Spleen (tissue), 11 donors: ENCODE measurements around the gene COMMD4. TPM values are rescaled to one million over a fixed set of nuclear protein-coding genes. Genes with fewer than 3 reads are reported as not detected.
"Not testable (repeated sequence)": the region's sequence is repeated elsewhere in the genome, so short reads cannot be mapped to it uniquely, and the experiment has no call there.

Source experiments
- DNase-seq: peaks from one replicate; pipeline ENCODE4 v3.0.0-alpha.2; 2020
- H3K27ac ChIP-seq, 8 donors: fragments of 200-600 bp; sonication (generic) in 7 of 8; 1 replicate in 4 of 8; 2 replicates in 4 of 8; pipeline versions ENCODE4 v1.5.0 to v1.8.0; 2016 to 2021; ENCODE audit warnings: inconsistent platforms in 4 of 8, mild to moderate bottlenecking in 4 of 8, moderate library complexity in 1 of 8
- H3K27me3 ChIP-seq, 7 donors: fragments of 200-600 bp; sonication (generic) in 6 of 7; replicated peaks in 1 of 7; 1 replicate in 4 of 7; 2 replicates in 3 of 7; pipeline versions ENCODE4 v1.5.0 to v1.8.0; 2016 to 2021; ENCODE audit warnings: inconsistent platforms in 3 of 7, mild to moderate bottlenecking in 1 of 7
- H3K36me3 ChIP-seq, 6 donors: fragments of 200-600 bp; sonication (generic) in 5 of 6; 1 replicate in 4 of 6; 2 replicates in 2 of 6; pipeline versions ENCODE4 v1.5.0 to v1.8.0; 2016 to 2021; ENCODE audit warnings: inconsistent platforms in 2 of 6
- H3K4me1 ChIP-seq, 6 donors: fragments of 200-600 bp; sonication (generic) in 5 of 6; 1 replicate in 3 of 6; 2 replicates in 3 of 6; pipeline versions ENCODE4 v1.5.0 to v1.8.0; 2016 to 2021; ENCODE audit warnings: inconsistent platforms in 3 of 6
- H3K4me3 ChIP-seq, 8 donors: fragments of 200-600 bp; sonication (generic) in 7 of 8; 1 replicate in 4 of 8; 2 replicates in 4 of 8; pipeline versions ENCODE4 v1.5.0 to v1.8.0; 2016 to 2021; ENCODE audit warnings: inconsistent platforms in 4 of 8, mild to moderate bottlenecking in 4 of 8, moderate library complexity in 2 of 8
- H3K9me3 ChIP-seq, 8 donors: fragments of 200-600 bp; sonication (generic) in 7 of 8; 1 replicate in 4 of 8; 2 replicates in 4 of 8; pipeline versions ENCODE4 v1.5.0 to v1.8.0; 2016 to 2021; ENCODE audit warnings: inconsistent platforms in 4 of 8
- POLR2A ChIP-seq, 3 donors: fragments of 450-650 bp; IDR thresholded peaks; one replicate each; pipeline ENCODE4 v1.5.1; 2017; ENCODE audit warnings: antibody characterized with exemption in 3 of 3, mild to moderate bottlenecking in 1 of 3
- POLR2AphosphoS5 ChIP-seq, 3 donors: sonication (generic); formaldehyde crosslinking; IDR thresholded peaks; one replicate each; pipeline ENCODE4 v1.5.1; 2017; ENCODE audit warnings: antibody characterized with exemption in 3 of 3
- WGBS, 5 donors: extraction: QIAGEN DNeasy Blood & Tissue Kit in 3 of 5; methylation state at CpG; one replicate each; pipeline versions ENCODE4 v1.1.5 to v1.1.7; 2013 to 2018; 5-methylcytosine and 5-hydroxymethylcytosine counted together
- intact Hi-C: fragments of 100-400 bp; cut with DNase I; formaldehyde crosslinking; loops from one replicate; pipeline ENCODE4 v1.15.0; 2023; ENCODE audit warnings: low total_unique reads
- polyA plus RNA-seq, 3 donors: library from polyadenylated mRNA; stranded (reverse); fragments of 200-250 nt; gene quantifications; one replicate each; pipeline ENCODE4 v1.2.1, GENCODE V29; 2013
- total RNA-seq, 7 donors: library from RNA; depleted of rRNA in 3 of 7; stranded (reverse); fragments of >200 nt in 3 of 7; fragmentation: NEBNext Ultra II Directional in 4 of 7; extraction: Animal tissue kit (Norgen Biotek cat#: 25700) in 4 of 7; gene quantifications; one replicate each; pipeline versions ENCODE4 v1.1.0 to v1.2.1, GENCODE V29; 2016 to 2021
- TF ChIP-seq, protein P1 (sequence below), 11 experiments: fragments of 200-600 bp in 7 of 11; fragments of 450-650 bp in 4 of 11; sonication (generic) in 4 of 11; IDR thresholded peaks in 8 of 11; conservative IDR thresholded peaks in 3 of 11; 1 replicate in 7 of 11; 2 replicates in 4 of 11; pipeline versions ENCODE4 v1.4.0 to v1.8.0; 2016 to 2021; ENCODE audit warnings: antibody characterized with exemption in 11 of 11, inconsistent platforms in 4 of 11, mild to moderate bottlenecking in 1 of 11
- donor health status: healthy with polysubstance abuse.
- donor health status: DM: no; HTN: no; CAD: no; lungs with moderate emphysema.
- donor health status: DM: no; HTN: no; CAD: no.
- donor health status: Bipolar disorder and iron deficiency.
- donor health status: healthy.
- donor health status: DM: no; HTN: no; CAD: no.
- donor health status: DM: yes; HTN: yes; CAD: no.

COMMD4 gene
- total and polyA plus RNA-seq, 10 donors = 47.0 to 116 (median 70.3) TPM

DNA sequence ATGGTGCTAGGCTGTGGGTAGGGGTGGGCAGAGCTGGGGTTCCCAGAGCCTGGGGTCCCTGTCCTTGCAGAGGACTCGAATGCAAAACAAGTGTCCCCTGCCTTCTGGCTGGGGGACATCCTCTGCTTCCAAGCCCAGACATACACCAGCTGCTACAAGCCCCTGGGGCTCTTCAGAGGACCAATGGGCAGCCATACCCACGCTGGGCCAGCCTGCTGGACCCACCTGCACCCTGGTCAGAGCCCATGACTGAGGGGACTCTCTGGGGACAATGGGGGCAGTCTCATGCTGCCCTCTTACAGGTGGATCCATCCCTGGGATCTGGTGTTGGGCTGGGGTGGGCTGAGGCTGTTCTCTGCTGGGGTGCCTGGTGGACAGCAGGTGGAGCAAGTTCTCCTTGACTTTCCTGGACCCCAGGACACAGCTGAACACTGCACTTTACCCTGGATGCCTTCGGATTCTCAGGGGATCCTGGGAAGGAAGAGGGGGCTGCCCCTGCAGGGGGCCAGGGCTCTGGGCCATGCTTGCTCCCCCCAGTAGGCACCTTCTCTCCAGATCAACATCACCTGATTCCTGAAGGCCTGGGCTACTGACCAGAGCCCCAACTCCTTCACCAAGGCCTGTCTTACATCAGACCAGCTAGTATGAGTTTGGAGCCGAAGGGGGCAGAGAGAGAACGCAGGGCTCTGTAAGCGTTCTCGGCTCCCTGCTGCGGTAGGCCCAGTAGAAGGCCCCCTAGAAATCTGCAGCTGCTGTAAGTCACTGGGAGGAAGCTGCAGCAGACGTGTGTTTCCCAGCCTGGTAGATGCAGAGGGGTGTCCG lies 7.2 kb upstream of the COMMD4 start:
- TF ChIP-seq POLR2A (IDR thresholded peaks at IDR 0.05) (no peak), POLR2AphosphoS5 (IDR thresholded peaks at IDR 0.05) (no peak)
- TF ChIP-seq, protein P1, sequence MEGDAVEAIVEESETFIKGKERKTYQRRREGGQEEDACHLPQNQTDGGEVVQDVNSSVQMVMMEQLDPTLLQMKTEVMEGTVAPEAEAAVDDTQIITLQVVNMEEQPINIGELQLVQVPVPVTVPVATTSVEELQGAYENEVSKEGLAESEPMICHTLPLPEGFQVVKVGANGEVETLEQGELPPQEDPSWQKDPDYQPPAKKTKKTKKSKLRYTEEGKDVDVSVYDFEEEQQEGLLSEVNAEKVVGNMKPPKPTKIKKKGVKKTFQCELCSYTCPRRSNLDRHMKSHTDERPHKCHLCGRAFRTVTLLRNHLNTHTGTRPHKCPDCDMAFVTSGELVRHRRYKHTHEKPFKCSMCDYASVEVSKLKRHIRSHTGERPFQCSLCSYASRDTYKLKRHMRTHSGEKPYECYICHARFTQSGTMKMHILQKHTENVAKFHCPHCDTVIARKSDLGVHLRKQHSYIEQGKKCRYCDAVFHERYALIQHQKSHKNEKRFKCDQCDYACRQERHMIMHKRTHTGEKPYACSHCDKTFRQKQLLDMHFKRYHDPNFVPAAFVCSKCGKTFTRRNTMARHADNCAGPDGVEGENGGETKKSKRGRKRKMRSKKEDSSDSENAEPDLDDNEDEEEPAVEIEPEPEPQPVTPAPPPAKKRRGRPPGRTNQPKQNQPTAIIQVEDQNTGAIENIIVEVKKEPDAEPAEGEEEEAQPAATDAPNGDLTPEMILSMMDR (IDR thresholded peaks at IDR 0.05 in 8 of 11, conservative IDR thresholded peaks at IDR 0.05 in 3 of 11) = no peak
- no peak for DNase-seq
- Histone ChIP-seq H3K4me3 (no peak overlapping the region), H3K9me3 (no peaks in the 10 kb centered on the region), H3K27me3 (no peaks in the 10 kb centered on the region), H3K27ac (no peak overlapping the region), H3K4me1 (no peaks in the 10 kb centered on the region), H3K36me3 (no peaks in the 10 kb centered on the region)
- intact Hi-C loops = no loop called here
- 68 to 82% (median 73%) methylated on average over 7 to 10 of the region's 10 CpGs for WGBS, 5 donors

DNA sequence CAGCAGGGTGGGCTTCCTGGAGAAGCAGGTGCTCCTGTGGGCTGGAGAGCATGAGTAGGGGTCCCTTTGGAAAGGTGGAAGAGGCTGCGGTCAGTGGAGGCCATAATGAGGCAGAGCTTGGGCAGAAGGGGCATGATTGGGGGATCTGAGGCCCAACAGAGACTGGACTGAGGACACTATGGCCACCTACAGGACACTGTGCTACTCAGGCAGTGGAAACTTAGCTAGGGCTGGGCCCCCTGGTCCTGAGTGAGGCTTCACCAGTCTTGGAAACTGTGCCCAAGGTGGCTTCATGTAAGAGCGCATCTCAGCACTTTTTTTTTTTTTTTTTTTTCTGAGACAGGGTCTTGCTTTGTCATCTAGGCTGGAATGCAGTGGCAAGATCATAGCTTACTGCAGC lies 6.3 kb upstream of the COMMD4 start:
- H3K4me1 ChIP-seq = no peaks in the 10 kb centered on the region
- TF ChIP-seq POLR2A (IDR thresholded peaks at IDR 0.05) (no peak), POLR2AphosphoS5 (IDR thresholded peaks at IDR 0.05) (no peak)
- TF ChIP-seq, protein P1 (IDR thresholded peaks at IDR 0.05 in 8 of 11, conservative IDR thresholded peaks at IDR 0.05 in 3 of 11) = no peak
- no peak for DNase-seq
- H3K9me3 ChIP-seq = no peaks in the 10 kb centered on the region
- H3K4me3 ChIP-seq = no peak overlapping the region
- 94 to 100% (median 100%) methylated on average over 2 of the region's 2 CpGs for WGBS, 5 donors
- intact Hi-C loops = no loop called here
- no peaks in the 10 kb centered on the region for H3K27me3 ChIP-seq
- no peak overlapping the region for H3K27ac ChIP-seq
- H3K36me3 ChIP-seq = no peaks in the 10 kb centered on the region

DNA sequence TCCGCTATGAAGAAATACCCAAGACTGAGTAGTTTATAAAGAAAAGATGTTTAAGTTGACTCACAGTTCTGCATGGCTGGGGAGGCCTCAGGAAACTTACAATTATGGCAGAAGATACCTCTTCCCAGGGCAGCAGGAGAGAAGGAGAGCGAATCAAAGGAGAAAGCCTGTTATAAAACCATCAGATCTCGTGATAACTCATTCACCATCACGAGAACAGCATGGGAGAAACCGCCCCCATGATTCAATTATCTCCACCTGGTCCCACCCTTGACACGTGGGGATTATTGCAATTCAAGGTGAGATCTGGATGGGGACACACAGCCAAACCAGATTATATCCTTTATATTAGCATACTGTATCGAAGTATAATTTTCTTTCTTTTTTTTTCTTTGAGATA lies 3.8 kb upstream of the COMMD4 start:
- H3K4me3 ChIP-seq, H3K27ac ChIP-seq, intact Hi-C loops, H3K27me3 ChIP-seq, H3K36me3 ChIP-seq, DNase-seq, H3K9me3 ChIP-seq: not testable (repeated sequence)
- H3K4me1 ChIP-seq = peaks cover 0 to 24% (median 22%) of the 10 kb centered on the region in 6 donors
- WGBS, 5 donors = 81 to 92% (median 83%) methylated on average over 7 of the region's 7 CpGs

DNA sequence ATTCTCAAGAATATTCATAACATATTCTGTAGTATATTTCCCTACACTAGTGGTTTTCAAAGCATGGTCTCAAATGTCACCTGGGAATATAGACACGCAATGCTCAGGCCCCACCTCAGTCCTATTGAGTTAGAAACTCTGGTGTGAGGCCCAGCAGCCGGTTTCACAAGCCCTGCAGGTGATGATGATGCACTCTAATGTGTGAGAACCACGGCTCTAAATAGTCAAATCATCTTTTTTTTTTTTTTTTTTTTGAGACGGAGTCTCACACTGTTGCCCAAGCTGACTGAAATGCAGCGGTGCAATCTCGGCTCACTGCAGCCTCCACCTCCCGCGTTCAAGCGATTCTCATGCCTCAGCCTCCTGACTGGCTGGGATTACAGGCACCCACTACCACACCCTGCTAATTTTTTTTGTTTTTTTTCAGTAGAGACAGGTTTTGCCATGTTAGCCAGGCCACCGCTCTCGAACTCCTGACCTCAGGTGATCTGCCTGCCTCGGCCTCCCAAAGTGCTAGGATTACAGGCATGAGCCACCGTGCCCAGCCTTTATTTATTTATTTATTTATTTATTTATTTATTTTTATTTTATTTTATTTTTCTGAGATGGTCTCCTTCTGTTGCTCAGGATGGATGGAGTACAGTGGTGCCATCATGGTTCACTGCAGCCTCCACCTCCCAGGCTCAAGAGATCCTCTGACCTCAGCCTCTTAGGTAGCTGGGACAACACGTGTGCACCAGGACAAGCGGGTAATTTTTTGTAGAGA lies 2.0 kb upstream of the COMMD4 start:
- H3K27ac ChIP-seq, H3K27me3 ChIP-seq, H3K9me3 ChIP-seq, H3K36me3 ChIP-seq, intact Hi-C loops, H3K4me3 ChIP-seq: not testable (repeated sequence)
- WGBS, 5 donors = 75 to 88% (median 86%) methylated on average over 15 of the region's 15 CpGs
- peaks cover 0 to 31% (median 23%) of the 10 kb centered on the region in 6 donors for H3K4me1 ChIP-seq
- peak; percentile 27 for DNase-seq

DNA sequence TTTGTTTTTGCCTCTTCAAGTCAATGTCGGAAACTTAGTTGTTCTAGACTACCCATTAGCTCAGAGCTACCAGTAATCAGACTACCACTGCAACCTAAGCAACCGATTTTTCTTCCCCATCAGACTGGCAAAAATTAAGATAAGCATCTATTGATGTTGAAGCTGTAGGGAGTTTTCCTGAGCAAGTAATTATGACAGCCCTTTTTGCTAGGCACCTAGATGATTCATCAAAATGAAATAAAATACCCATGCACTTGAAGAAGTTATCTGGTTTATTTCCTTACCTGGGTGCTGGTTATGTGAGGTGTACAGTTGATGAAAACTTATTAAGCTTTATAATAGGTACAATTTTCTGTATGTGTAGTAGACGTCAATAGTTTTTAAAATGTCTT lies 554 bp upstream of the COMMD4 start:
- no peaks in the 10 kb centered on the region for H3K27me3 ChIP-seq
- no peak for DNase-seq
- intact Hi-C loops = no loop called here
- H3K4me3 ChIP-seq = peak overlapping the region in 7 of 8 donors; percentile 70 to 97 (median 77)
- TF ChIP-seq POLR2AphosphoS5 (IDR thresholded peaks at IDR 0.05) = no peak
- TF ChIP-seq POLR2A (IDR thresholded peaks at IDR 0.05) = no peak
- TF ChIP-seq, protein P1 (IDR thresholded peaks at IDR 0.05 in 8 of 11, conservative IDR thresholded peaks at IDR 0.05 in 3 of 11) = no peak
- peaks cover 0 to 31% (median 23%) of the 10 kb centered on the region in 6 donors for H3K4me1 ChIP-seq
- peaks cover 0 to 21% (median 15%) of the 10 kb centered on the region in 6 donors for H3K36me3 ChIP-seq
- peak overlapping the region in 5 of 8 donors; percentile 35 to 87 (median 83) for H3K27ac ChIP-seq
- no peaks in the 10 kb centered on the region for H3K9me3 ChIP-seq
- 30 to 40% (median 34%) methylated on average over 3 of the region's 3 CpGs for WGBS, 5 donors
